ENCODE data around the gene TUFM.

DNA sequence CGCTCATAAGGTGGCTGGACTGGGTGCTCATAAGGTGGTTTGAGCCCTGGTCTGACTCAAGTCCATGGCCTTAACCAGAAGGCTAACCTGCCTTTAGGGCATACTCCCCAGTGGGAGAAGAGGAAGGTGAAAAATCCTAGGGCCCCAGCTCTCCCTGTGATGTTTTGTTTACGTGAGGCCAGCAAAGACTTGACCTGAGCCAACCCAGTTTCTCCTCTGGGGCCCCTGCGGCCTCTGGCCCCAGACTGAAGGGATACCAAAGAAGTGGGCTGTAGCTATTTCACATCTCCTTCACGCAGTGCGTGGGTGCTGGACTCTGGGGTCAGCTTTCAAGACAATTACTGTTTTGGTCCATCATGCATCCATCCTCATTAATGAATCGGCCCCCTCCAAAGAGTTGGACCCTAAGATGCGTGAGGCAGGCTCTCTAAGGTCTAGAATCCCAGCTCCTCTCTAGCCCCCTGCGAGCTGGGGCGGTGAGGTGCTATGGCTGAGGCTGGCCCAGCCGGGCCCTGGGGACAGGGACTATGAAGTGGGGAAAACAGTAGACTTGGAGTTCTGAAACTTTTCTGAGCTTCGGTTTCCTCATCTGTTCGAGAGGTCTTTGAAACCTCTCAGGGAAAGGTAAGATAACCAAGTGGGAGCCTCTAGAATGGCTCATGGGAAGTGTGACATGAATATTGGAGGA is 19.0 kb upstream of the TUFM start:
- TF ChIP-seq POLR2AphosphoS5 (IDR thresholded peaks at IDR 0.05) (no peak), CTCF (IDR thresholded peaks at IDR 0.05) (no peak)

Data from esophagus muscularis mucosa (tissue), 3 donors.